ENCODE data around the gene MX2.

Gene MX2

GRCh38 chr21:41438425-41439113 is 76.7 kb downstream of the MX2 start:
- DNase-seq (ENCODE audit: low read depth), result no peak

- DNase-seq (ENCODE audit: low read depth), result no peak
Observed at GRCh38 chr21:41439248-41439647, 77.4 kb downstream of the MX2 start.

- no peak for DNase-seq (ENCODE audit: low read depth)
Observed at GRCh38 chr21:41441546-41441945, 79.7 kb downstream of the MX2 start.

- DNase-seq (ENCODE audit: low read depth), result no peak
Observed at GRCh38 chr21:41442481-41443186, 80.8 kb downstream of the MX2 start.

GRCh38 chr21:41443562-41443961 is 81.7 kb downstream of the MX2 start:
- DNase-seq (ENCODE audit: low read depth), result no peak

GRCh38 chr21:41444703-41445464 is 83.1 kb downstream of the MX2 start:
- no peak for DNase-seq (ENCODE audit: low read depth)

GRCh38 chr21:41445465-41445862 is 83.6 kb downstream of the MX2 start:
- DNase-seq (ENCODE audit: low read depth), result no peak

- no peak for DNase-seq (ENCODE audit: low read depth)
Observed at GRCh38 chr21:41446586-41446985, 84.8 kb downstream of the MX2 start.

GRCh38 chr21:41447356-41447755 is 85.5 kb downstream of the MX2 start:
- no peak for DNase-seq (ENCODE audit: low read depth)

- no peak for DNase-seq (ENCODE audit: low read depth)
Observed at GRCh38 chr21:41449613-41450012, 87.8 kb downstream of the MX2 start.

GRCh38 chr21:41451753-41452676 is 90.2 kb downstream of the MX2 start:
- DNase-seq (ENCODE audit: low read depth), result no peak

- no peak for DNase-seq (ENCODE audit: low read depth)
Observed at GRCh38 chr21:41453198-41453597, 91.4 kb downstream of the MX2 start.

GRCh38 chr21:41453761-41454160 is 91.9 kb downstream of the MX2 start:
- DNase-seq (ENCODE audit: low read depth), result no peak

GRCh38 chr21:41458121-41458520 is 96.3 kb downstream of the MX2 start:
- DNase-seq (ENCODE audit: low read depth), result no peak

GRCh38 chr21:41458559-41458958 is 96.7 kb downstream of the MX2 start:
- no peak for DNase-seq (ENCODE audit: low read depth)
